ENCODE results near the gene THAP6.

- TF ChIP-seq CTCF (IDR thresholded peaks at IDR 0.05) (no peak), POLR2A (IDR thresholded peaks at IDR 0.05) (no peak)
Observed at GRCh38 chr4:75496406-75496805, 17.9 kb upstream of the THAP6 start.
